Lower lobe of right lung (tissue), 2 donors: ENCODE measurements around the gene RAB9B. TPM values are rescaled to one million over a fixed set of nuclear protein-coding genes. Genes with fewer than 3 reads are reported as not detected.

Experiments used
- ATAC-seq, 2 donors: fragments of 200-7000 bp; cut with Tn5 transposase; one replicate each; pipeline ENCODE4 v1.9.1; 2020 to 2022; ENCODE audit warnings: mild to moderate bottlenecking in 2 of 2, moderate library complexity in 2 of 2
- DNase-seq: peaks from one replicate; pipeline ENCODE4 v3.0.0-alpha.2; 2020
- H3K27ac ChIP-seq: fragments of 200-600 bp; one replicate; pipeline ENCODE4 v1.8.0; 2022
- H3K27me3 ChIP-seq: fragments of 200-600 bp; one replicate; pipeline ENCODE4 v1.8.0; 2022; ENCODE audit warnings: low read depth
- H3K36me3 ChIP-seq: fragments of 200-600 bp; one replicate; pipeline ENCODE4 v1.8.0; 2022; ENCODE audit warnings: mild to moderate bottlenecking
- H3K4me1 ChIP-seq: fragments of 200-600 bp; one replicate; pipeline ENCODE4 v1.8.0; 2022
- H3K4me3 ChIP-seq: fragments of 200-600 bp; one replicate; pipeline ENCODE4 v1.8.0; 2022; ENCODE audit warnings: mild to moderate bottlenecking
- H3K9me3 ChIP-seq: fragments of 200-600 bp; one replicate; pipeline ENCODE4 v1.8.0; 2022
- CTCF ChIP-seq: fragments of 200-600 bp; IDR thresholded peaks from one replicate; pipeline ENCODE4 v1.8.0; 2022; ENCODE audit warnings: antibody characterized with exemption, mild to moderate bottlenecking
- intact Hi-C: fragments of 100-400 bp; cut with DNase I; formaldehyde crosslinking; loops from one replicate; pipeline ENCODE4 v1.11.0; 2022
- long read RNA-seq: library from polyadenylated mRNA; unstranded; transcript quantifications from one replicate; pipeline ENCODE4 v2.0.0, GENCODE V29; 2021
- total RNA-seq: library from RNA; stranded (reverse); fragmentation: NEBNext Ultra II Directional; extraction: Animal tissue kit (Norgen Biotek cat#: 25700); gene quantifications from one replicate; pipeline ENCODE4 v1.2.1, GENCODE V29; 2021
- donor health status: DM: no; HTN: yes; CAD: no; lungs with severe emphysema.

The RAB9B gene
- 0.59 TPM for total RNA-seq
- long read RNA-seq: 0 reads

GRCh38 chrX:103831803-103832544 is at the start of gene RAB9B:
Gene RAB9B (minus strand): TSS chrX:103832257. CDS start chrX:103825784, 6,473 bp downstream.
- no peak for TF ChIP-seq CTCF

DNA sequence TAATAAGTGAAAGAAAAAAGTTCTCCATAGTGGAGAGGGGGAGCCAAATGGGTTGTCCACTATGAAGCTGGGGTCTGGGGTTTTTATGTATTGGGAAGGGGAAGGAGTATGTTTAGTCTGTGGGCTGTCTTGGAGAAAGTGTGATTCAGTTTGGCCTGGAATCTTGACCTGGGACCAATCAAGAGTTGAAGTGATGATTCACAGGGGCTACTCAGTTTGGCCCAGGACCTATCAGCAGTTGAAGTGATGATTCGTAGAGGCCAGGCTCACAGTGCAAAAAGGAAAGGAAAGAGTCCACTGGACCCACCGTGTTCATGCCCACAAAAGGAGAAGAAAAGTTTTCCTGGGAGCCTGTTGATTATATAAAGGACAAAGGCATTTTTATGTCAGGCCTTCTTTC is 47.3 kb upstream of the RAB9B start:
- H3K36me3 ChIP-seq: no peaks in the 10 kb centered on the region
- no peak overlapping the region for H3K27ac ChIP-seq
- H3K9me3 ChIP-seq: no peaks in the 10 kb centered on the region
- ATAC-seq: no peak
- no peak for TF ChIP-seq CTCF
- DNase-seq: no peak
- H3K4me3 ChIP-seq: no peak overlapping the region
- H3K27me3 ChIP-seq: no peaks in the 10 kb centered on the region
- no peaks in the 10 kb centered on the region for H3K4me1 ChIP-seq
- intact Hi-C loops: no loop called here

More at GRCh38 chrX:103831803-103832544, at the start of gene RAB9B:
- ATAC-seq (peak; percentile 89 to 95), DNase-seq (peak; percentile 75)
- Histone ChIP-seq H3K4me3 (peak within 1 kb of the TSS; percentile 61), H3K27me3 (no peaks in the 10 kb centered on the region), H3K27ac (no peak within 1 kb of the TSS), H3K4me1 (no peaks in the 10 kb centered on the region), H3K9me3 (no peaks in the 10 kb centered on the region), H3K36me3 (no peaks in the 10 kb centered on the region)
- intact Hi-C loops: no loop called here

DNA sequence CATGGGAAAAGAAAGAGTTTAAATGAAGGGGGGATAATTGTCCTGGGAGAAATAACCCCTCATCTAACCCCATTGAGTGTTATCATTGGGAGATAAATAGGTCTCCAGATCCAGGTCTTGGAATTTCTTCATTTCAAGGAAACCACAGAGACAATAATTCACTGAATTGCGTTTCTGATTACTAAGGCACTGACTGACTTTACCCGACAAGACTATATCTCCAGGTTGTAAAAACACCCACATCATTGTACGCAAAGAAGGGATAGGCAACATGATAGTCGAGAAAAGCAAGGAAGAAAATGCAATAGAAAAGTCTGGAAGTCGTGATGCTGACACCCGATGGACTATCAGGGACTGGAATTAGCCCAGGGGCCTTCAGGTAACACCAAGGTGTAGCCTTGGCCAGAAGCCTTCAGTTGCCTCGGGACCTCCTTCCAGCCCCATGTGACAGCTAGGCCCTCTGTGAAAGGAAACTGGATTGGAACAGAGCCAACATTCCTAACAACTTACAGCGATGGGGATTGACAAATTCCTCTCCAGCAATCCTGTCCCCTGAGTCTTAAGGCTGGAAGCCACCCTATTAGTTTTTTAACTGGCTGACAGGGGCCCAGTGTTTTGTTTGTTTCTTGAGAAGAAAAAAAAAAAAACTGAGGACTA is 46.5 kb upstream of the RAB9B start:
- H3K4me3 ChIP-seq: no peak overlapping the region
- H3K27ac ChIP-seq: no peak overlapping the region
- H3K27me3 ChIP-seq: no peaks in the 10 kb centered on the region
- no peaks in the 10 kb centered on the region for H3K9me3 ChIP-seq
- TF ChIP-seq CTCF: no peak
- H3K36me3 ChIP-seq: no peaks in the 10 kb centered on the region
- DNase-seq: no peak
- no peaks in the 10 kb centered on the region for H3K4me1 ChIP-seq
- no peak for ATAC-seq
- intact Hi-C loops: no loop called here

- TF ChIP-seq CTCF: no peak
- DNase-seq: no peak
Observed at GRCh38 chrX:103877571-103877970, 45.5 kb upstream of the RAB9B start.

GRCh38 chrX:103864886-103865534 is 33.0 kb upstream of the RAB9B start:
- TF ChIP-seq CTCF: no peak
- Histone ChIP-seq H3K4me3 (no peak overlapping the region), H3K4me1 (no peaks in the 10 kb centered on the region), H3K36me3 (no peaks in the 10 kb centered on the region), H3K27ac (no peak overlapping the region), H3K9me3 (no peaks in the 10 kb centered on the region), H3K27me3 (no peaks in the 10 kb centered on the region)
- ATAC-seq (no peak), DNase-seq (no peak)
- intact Hi-C loops: no loop called here

More at GRCh38 chrX:103877571-103877970, 45.5 kb upstream of the RAB9B start:
- no peaks in the 10 kb centered on the region for H3K4me1 ChIP-seq
- H3K27me3 ChIP-seq: no peaks in the 10 kb centered on the region
- intact Hi-C loops: no loop called here
- H3K9me3 ChIP-seq: no peaks in the 10 kb centered on the region
- no peak for ATAC-seq
- H3K27ac ChIP-seq: no peak overlapping the region
- H3K4me3 ChIP-seq: no peak overlapping the region
- no peaks in the 10 kb centered on the region for H3K36me3 ChIP-seq
